Measurements from ENCODE around the gene CHORDC1. TPM values are rescaled to one million over a fixed set of nuclear protein-coding genes. Genes with fewer than 3 reads are reported as not detected.
"Not testable (repeated sequence)": the region's sequence is repeated elsewhere in the genome, so short reads cannot be mapped to it uniquely, and the experiment has no call there.

CHORDC1 gene
- total RNA-seq, 1 donor from 2014 or later: 36.7 TPM

DNA sequence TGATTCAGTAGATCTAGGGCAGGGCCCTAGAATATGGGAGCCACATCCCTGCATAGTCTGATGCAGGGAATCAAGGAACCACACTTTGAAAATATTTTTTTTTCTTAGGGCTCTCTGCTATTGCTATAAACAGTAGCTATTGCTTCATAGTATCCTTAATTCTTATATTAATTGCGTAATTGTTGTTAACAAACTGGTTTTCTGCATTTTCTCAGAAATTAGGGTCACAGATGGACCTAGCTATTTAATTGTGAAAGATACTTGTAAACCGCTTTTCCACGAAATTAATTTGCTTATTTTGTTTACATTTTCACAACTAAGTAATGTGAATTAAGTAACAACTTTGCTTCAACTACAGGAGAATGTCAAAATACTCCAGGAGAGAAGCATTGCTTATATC is 54.3 kb downstream of the CHORDC1 start:
- Histone ChIP-seq H3K36me3 (no peaks in the 10 kb centered on the region), H3K4me3 (no peak overlapping the region), H3K27ac (no peak overlapping the region), H3K9me3 (no peaks in the 10 kb centered on the region), H3K27me3 (ENCODE audit: low read depth) (no peaks in the 10 kb centered on the region), H3K4me1 (no peaks in the 10 kb centered on the region)
- intact Hi-C loops (cut with DNase I): no loop called here
- TF ChIP-seq, protein P1, sequence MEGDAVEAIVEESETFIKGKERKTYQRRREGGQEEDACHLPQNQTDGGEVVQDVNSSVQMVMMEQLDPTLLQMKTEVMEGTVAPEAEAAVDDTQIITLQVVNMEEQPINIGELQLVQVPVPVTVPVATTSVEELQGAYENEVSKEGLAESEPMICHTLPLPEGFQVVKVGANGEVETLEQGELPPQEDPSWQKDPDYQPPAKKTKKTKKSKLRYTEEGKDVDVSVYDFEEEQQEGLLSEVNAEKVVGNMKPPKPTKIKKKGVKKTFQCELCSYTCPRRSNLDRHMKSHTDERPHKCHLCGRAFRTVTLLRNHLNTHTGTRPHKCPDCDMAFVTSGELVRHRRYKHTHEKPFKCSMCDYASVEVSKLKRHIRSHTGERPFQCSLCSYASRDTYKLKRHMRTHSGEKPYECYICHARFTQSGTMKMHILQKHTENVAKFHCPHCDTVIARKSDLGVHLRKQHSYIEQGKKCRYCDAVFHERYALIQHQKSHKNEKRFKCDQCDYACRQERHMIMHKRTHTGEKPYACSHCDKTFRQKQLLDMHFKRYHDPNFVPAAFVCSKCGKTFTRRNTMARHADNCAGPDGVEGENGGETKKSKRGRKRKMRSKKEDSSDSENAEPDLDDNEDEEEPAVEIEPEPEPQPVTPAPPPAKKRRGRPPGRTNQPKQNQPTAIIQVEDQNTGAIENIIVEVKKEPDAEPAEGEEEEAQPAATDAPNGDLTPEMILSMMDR (IDR thresholded peaks at IDR 0.05): no peak
- ATAC-seq: no peak
- DNase-seq: no peak

DNA sequence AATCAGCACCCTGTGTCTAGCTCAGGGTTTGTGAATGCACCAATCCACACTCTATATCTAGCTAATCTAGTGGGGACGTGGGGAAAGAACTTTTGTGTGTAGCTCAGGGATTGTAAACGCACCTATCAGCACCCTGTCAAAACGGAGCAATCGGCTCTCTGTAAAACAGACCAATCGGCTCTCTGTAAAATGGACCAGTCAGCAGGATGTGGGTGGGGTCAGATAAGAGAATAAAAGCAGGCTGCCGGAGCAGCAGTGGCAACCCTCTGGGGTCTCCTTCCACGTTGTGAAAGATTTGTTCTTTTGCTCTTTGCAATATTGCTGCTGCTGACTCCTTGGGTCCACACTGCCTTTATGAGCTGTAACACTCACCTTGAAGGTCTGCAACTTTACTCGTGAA is 55.1 kb downstream of the CHORDC1 start:
- H3K27ac ChIP-seq; DNase-seq; intact Hi-C loops (cut with DNase I); H3K27me3 ChIP-seq (ENCODE audit: low read depth); ATAC-seq; H3K4me1 ChIP-seq; H3K36me3 ChIP-seq; H3K4me3 ChIP-seq; H3K9me3 ChIP-seq: not testable (repeated sequence)

DNA sequence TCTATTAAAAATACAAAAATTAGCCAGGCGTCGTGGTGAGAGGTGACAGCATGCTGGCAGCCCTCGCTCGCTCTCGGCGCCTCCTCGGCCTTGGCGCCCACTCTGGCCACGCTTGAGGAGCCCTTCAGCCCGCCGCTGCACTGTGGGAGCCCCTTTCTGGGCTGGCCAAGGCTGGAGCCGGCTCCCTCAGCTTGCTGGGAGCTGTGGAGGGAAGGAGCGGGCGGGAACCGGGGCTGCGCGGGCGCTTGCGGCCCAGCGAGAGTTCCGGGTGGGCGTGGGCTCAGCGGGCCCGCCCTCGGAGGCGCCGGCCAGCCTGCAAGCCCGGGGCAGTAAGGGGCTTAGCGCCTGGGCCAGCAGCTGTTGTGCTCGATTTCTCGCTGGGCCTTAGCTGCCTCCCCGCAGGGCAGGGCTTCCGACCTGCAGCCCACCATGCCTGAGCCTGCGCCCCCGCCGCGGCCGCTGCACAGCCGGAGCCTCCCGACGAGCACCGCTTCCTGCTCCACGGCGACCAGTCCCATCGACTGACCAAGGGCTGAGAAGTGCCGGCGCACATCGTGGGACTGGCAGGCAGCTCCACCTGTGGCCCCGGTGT is 55.8 kb downstream of the CHORDC1 start:
- H3K36me3 ChIP-seq; H3K9me3 ChIP-seq; intact Hi-C loops (cut with DNase I); DNase-seq; H3K4me1 ChIP-seq; ATAC-seq; H3K4me3 ChIP-seq; H3K27me3 ChIP-seq (ENCODE audit: low read depth); H3K27ac ChIP-seq: not testable (repeated sequence)

Other genes with a start within 250 kb of the CHORDC1 start
- not detected for gene TRIM49C, start 191.9 kb downstream of the CHORDC1 start, total RNA-seq
- gene UBTFL1, start 137.1 kb downstream of the CHORDC1 start, total RNA-seq: not detected
- 1.6 TPM for gene NAALAD2, start 88.4 kb downstream of the CHORDC1 start, total RNA-seq

Measured in lower lobe of right lung (tissue), 2 donors.